Measurements from ENCODE around the gene FAM83D.

- TF ChIP-seq CTCF (IDR thresholded peaks at IDR 0.05; ENCODE audit: low read length) (no peak), EZH2 (optimal IDR thresholded peaks at IDR 0.05; ENCODE audit: low read depth, low read length) (no peak), EZH2phosphoT487 (IDR thresholded peaks at IDR 0.05; ENCODE audit: low read length) (no peak)
Measured at GRCh38 chr20:38957235-38957876, 31.1 kb downstream of the FAM83D start.
